Measurements from ENCODE around the gene PPP1R27.

- TF ChIP-seq CTCF (IDR thresholded peaks at IDR 0.05; ENCODE audit: low read length) (no peak), EZH2phosphoT487 (IDR thresholded peaks at IDR 0.05; ENCODE audit: low read length) (no peak), EZH2 (optimal IDR thresholded peaks at IDR 0.05; ENCODE audit: low read depth, low read length) (no peak)
These were observed 40.3 kb downstream of the PPP1R27 start for GRCh38 chr17:81794509-81794908.
